HEK293T (cell line): ENCODE measurements around the gene ATP10A.

Source experiments
- CTCF ChIA-PET: fragments of 350-600 bp; formaldehyde crosslinking; extraction: SDS; loops from one replicate; lab custom pipeline; 2021; ENCODE audit warnings: antibody characterized with exemption, inconsistent platforms; lab: Yijun Ruan, JAX
- POLR2A ChIA-PET: fragments of 350-600 bp; formaldehyde crosslinking; extraction: SDS; loops from one replicate; lab custom pipeline; 2020; ENCODE audit warnings: antibody characterized with exemption, inconsistent platforms; lab: Yijun Ruan, JAX
- DNase-seq: peaks from one replicate; pipeline ENCODE4 v3.0.0; 2012; ENCODE audit warnings: mixed read lengths; ENCODE audit errors: extremely low spot score
- ARNT ChIP-seq: fragments of 450-650 bp; IDR thresholded peaks from 2 replicates; pipeline ENCODE4 v1.6.1; 2017; ENCODE audit warnings: mild to moderate bottlenecking
- BHLHE40 ChIP-seq: fragments of 450-650 bp; IDR thresholded peaks from 2 replicates; pipeline ENCODE4 v1.6.1; 2016; ENCODE audit warnings: mild to moderate bottlenecking, moderate library complexity, borderline replicate concordance
- CTBP1 ChIP-seq: fragments of 450-650 bp; IDR thresholded peaks from 2 replicates; pipeline ENCODE4 v1.6.1; 2016; ENCODE audit warnings: borderline replicate concordance
- ELF4 ChIP-seq: fragments of 450-650 bp; IDR thresholded peaks from 2 replicates; pipeline ENCODE4 v1.6.1; 2017; ENCODE audit warnings: antibody characterized with exemption
- FOXA1 ChIP-seq: fragments of 450-650 bp; IDR thresholded peaks from 2 replicates; pipeline ENCODE4 v1.6.1; 2016; ENCODE audit warnings: mild to moderate bottlenecking
- FOXK2 ChIP-seq: fragments of 450-650 bp; IDR thresholded peaks from 2 replicates; pipeline ENCODE4 v1.6.1; 2016; ENCODE audit warnings: mild to moderate bottlenecking
- FOXM1 ChIP-seq: fragments of 450-650 bp; IDR thresholded peaks from 2 replicates; pipeline ENCODE4 v1.6.1; 2017; ENCODE audit warnings: mild to moderate bottlenecking, borderline replicate concordance
- HDGF ChIP-seq: fragments of 450-650 bp; IDR thresholded peaks from 2 replicates; pipeline ENCODE4 v1.6.1; 2017; ENCODE audit warnings: antibody characterized with exemption, borderline replicate concordance
- L3MBTL2 ChIP-seq: fragments of 450-650 bp; conservative IDR thresholded peaks from 2 replicates; pipeline ENCODE4 v1.6.1; 2016; ENCODE audit warnings: mild to moderate bottlenecking
- LEF1 ChIP-seq: fragments of 450-650 bp; IDR thresholded peaks from 2 replicates; pipeline ENCODE4 v1.6.1; 2017; ENCODE audit warnings: mild to moderate bottlenecking, borderline replicate concordance
- NFRKB ChIP-seq: fragments of 450-650 bp; IDR thresholded peaks from 2 replicates; pipeline ENCODE4 v1.6.1; 2016; ENCODE audit warnings: mild to moderate bottlenecking, moderate library complexity
- PKNOX1 ChIP-seq: fragments of 450-650 bp; IDR thresholded peaks from 2 replicates; pipeline ENCODE4 v1.6.1; 2016
- SP1 ChIP-seq: fragments of 450-650 bp; IDR thresholded peaks from 2 replicates; pipeline ENCODE4 v1.6.1; 2017
- SUZ12 ChIP-seq: fragments of 450-650 bp; IDR thresholded peaks from 2 replicates; pipeline ENCODE4 v1.6.1; 2016; ENCODE audit warnings: mild to moderate bottlenecking
- TARDBP ChIP-seq: fragments of 450-650 bp; IDR thresholded peaks from 2 replicates; pipeline ENCODE4 v1.6.1; 2016
- ZNF384 ChIP-seq: fragments of 450-650 bp; IDR thresholded peaks from 2 replicates; pipeline ENCODE4 v1.6.1; 2016

The ATP10A gene

GRCh38 chr15:25718169-25718536 lies 145.0 kb downstream of the ATP10A start:
- ChIA-PET POLR2A (no interaction called here), CTCF (no interaction called here)
- TF ChIP-seq ARNT (no peak), FOXK2 (no peak), SP1 (no peak), L3MBTL2 (no peak), PKNOX1 (no peak), HDGF (no peak), CTBP1 (no peak), FOXM1 (no peak), ELF4 (no peak), NFRKB (no peak), BHLHE40 (no peak), ZNF384 (no peak), FOXA1 (no peak)
- no peak for DNase-seq

DNA sequence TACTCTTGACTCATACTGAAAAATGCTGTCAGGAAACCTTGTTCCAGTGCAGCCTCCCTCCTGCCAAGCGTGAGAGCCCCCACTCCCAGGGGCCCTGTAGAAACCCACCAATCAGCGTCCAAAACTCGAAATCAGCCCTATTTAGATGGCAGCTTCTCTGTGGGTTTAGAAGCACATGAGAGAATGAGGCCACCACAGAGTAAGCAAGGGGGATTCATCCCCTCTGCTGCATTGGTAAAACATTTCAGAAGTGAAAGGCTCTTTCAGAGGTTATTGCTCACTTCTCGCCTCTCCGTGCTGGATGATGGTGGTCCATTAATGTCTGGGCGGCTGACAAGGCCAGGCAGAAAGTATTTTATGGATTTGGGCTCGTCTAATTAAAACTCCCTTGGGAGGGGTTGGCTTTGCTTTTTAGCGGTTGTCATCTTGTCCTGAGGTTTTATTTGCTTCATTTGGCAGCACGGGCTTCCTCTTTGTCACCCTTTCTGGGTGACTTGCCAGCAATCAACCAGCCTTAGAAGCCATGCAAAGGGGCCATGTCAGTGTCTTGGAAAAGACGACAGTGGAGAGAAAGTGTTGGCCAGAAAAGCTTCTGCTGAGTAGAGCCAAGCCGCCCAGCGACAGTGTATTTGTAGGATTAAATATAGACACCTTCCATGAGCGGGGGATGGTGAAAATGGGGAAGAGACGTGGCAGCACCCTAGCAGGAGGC lies 145.5 kb downstream of the ATP10A start:
- TF ChIP-seq ELF4, result no peak
- TF ChIP-seq NFRKB, result no peak
- no peak for TF ChIP-seq CTBP1
- TF ChIP-seq SP1, result no peak
- no peak for TF ChIP-seq LEF1
- no peak for TF ChIP-seq SUZ12
- no peak for TF ChIP-seq FOXK2
- TF ChIP-seq ARNT, result no peak
- no peak for TF ChIP-seq ZNF384
- no peak for TF ChIP-seq PKNOX1
- TF ChIP-seq BHLHE40, result no peak
- CTCF ChIA-PET, result no interaction called here
- POLR2A ChIA-PET, result no interaction called here
- DNase-seq, result no peak

DNA sequence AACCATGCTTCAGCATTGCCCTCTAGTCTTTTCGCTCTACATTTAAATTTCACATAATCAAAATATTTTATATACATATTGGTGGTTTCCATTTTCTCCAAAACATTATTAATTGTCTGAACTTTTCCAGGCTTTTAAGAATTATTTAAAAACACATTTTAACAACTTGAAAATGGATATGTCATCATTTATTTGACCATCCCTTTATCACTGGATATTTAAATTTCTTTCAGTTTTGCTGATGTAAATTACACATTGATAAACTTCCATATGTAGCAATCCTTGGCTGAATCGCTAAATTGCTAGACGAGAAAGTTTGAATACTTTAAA lies 146.0 kb downstream of the ATP10A start:
- POLR2A ChIA-PET, result no interaction called here
- CTCF ChIA-PET, result no interaction called here

GRCh38 chr15:25716414-25717126 lies 146.6 kb downstream of the ATP10A start:
- TF ChIP-seq FOXA1 (no peak), SP1 (no peak)
- no peak for DNase-seq
- POLR2A ChIA-PET, result no interaction called here
- CTCF ChIA-PET, result no interaction called here

More for the DNA sequence above, 146.0 kb downstream of the ATP10A start:
- TF ChIP-seq SUZ12 (no peak), ARNT (no peak), ZNF384 (no peak), FOXK2 (no peak), TARDBP (no peak), BHLHE40 (no peak), LEF1 (no peak), FOXA1 (no peak), SP1 (no peak), FOXM1 (no peak), ELF4 (no peak), CTBP1 (no peak), HDGF (no peak), PKNOX1 (no peak), NFRKB (no peak), L3MBTL2 (no peak)
- no peak for DNase-seq

DNA sequence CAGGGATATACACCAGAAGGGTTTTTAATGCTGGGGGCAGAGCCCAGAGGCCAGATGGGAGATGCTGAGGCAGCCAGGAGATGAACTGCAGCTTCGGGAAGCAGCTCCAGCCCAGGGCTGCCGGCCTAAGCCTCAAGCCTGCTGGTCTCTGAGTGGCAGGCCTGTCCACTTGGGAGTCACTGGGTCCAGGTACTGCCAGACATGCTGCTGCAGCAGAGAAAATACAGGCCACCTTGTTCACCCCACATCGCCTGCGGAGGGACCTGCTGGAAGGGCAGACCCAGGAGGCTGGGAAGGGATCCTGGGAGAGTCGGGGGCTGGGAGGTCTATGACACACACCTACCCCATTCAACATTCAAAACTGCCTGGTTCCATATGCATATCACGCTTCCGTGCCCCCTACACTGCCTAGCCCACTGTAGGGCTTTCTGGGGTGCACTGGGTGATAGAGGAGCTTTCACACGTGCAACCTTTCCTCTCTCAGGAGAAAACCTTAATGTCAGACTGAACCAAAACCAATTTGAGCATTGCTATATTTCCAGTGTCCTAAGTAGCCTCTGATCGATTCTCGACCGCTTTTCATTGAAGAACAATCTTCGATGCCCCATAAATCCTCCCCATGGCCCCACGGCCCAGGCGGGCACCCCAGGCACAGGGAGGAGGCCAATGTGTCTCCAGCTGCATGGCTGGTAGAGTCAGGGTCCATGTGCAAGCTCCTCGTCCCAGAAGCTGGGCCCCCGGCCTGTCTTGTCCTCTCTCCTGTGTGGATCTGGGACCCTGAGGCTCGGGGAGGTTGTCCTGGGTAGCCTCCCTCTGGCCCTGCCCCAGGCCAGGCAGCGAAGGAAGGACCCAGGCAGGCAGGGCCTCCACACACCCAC lies 147.4 kb downstream of the ATP10A start:
- POLR2A ChIA-PET, result no interaction called here
- no peak for TF ChIP-seq NFRKB
- TF ChIP-seq HDGF, result no peak
- no peak for TF ChIP-seq FOXM1
- TF ChIP-seq SUZ12, result no peak
- no peak for TF ChIP-seq ELF4
- TF ChIP-seq BHLHE40, result no peak
- no peak for TF ChIP-seq PKNOX1
- TF ChIP-seq ARNT, result no peak
- TF ChIP-seq FOXA1, result no peak
- no peak for TF ChIP-seq L3MBTL2
- TF ChIP-seq SP1, result no peak
- TF ChIP-seq ZNF384, result no peak
- no peak for TF ChIP-seq CTBP1
- TF ChIP-seq FOXK2, result no peak
- no peak for TF ChIP-seq TARDBP
- TF ChIP-seq LEF1, result no peak
- CTCF ChIA-PET, result no interaction called here
- DNase-seq, result no peak
